ENCODE measurements around the gene FGFBP1.

FGFBP1 gene

GRCh38 chr4:15890246-15890829 is 48.2 kb downstream of the FGFBP1 start:
- H3K27me3 ChIP-seq (ENCODE audit: insufficient read depth, low read depth): no peaks in the 10 kb centered on the region
- H3K79me2 ChIP-seq (ENCODE audit: insufficient read depth, low read depth): no peaks in the 10 kb centered on the region
- peaks cover 15% of the 10 kb centered on the region for H3K4me1 ChIP-seq (ENCODE audit: low read depth, poor library complexity, severe bottlenecking)
- no peak overlapping the region for H2AFZ ChIP-seq (ENCODE audit: low read depth)
- no peaks in the 10 kb centered on the region for H4K20me1 ChIP-seq (ENCODE audit: insufficient read depth)
- H3K36me3 ChIP-seq (ENCODE audit: insufficient read depth): no peaks in the 10 kb centered on the region
- TF ChIP-seq CTCF (conservative IDR thresholded peaks at IDR 0.05; ENCODE audit: low read depth, low read length): no peak
- no peak overlapping the region for H3K27ac ChIP-seq
- no peak overlapping the region for H3K4me2 ChIP-seq
- H3K4me3 ChIP-seq (IDR thresholded peaks at IDR 0.05; ENCODE audit: insufficient read depth, low read depth, low read length): no peak overlapping the region
- no peak overlapping the region for H3K9ac ChIP-seq

DNA sequence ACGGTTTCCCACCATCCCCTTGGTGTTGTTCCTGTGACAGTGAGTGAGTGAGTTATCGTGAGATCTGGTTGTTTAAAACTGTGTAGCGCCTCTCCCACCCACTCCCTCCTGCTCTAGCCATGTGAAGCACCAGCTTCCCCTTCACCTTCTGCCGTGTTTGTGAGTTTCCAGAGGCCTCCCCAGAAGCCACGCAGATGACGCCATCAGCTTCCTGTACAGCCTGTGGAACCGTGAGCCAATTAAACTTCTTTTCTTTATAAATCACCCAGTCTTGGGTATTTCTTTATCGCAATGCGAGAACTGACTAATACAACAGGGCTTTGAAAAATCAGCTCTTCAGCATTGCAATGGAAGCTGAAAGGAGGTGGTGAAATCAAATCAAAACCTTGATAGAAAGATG is 50.0 kb downstream of the FGFBP1 start:
- Histone ChIP-seq H4K20me1 (ENCODE audit: insufficient read depth) (no peaks in the 10 kb centered on the region), H3K9ac (no peak overlapping the region), H3K27ac (no peak overlapping the region), H3K4me3 (IDR thresholded peaks at IDR 0.05; ENCODE audit: insufficient read depth, low read depth, low read length) (no peak overlapping the region), H3K4me1 (ENCODE audit: low read depth, poor library complexity, severe bottlenecking) (peaks cover 15% of the 10 kb centered on the region), H3K36me3 (ENCODE audit: insufficient read depth) (no peaks in the 10 kb centered on the region), H2AFZ (ENCODE audit: low read depth) (no peak overlapping the region), H3K4me2 (no peak overlapping the region), H3K79me2 (ENCODE audit: insufficient read depth, low read depth) (no peaks in the 10 kb centered on the region), H3K27me3 (ENCODE audit: insufficient read depth, low read depth) (no peaks in the 10 kb centered on the region)
- no peak for TF ChIP-seq CTCF (conservative IDR thresholded peaks at IDR 0.05; ENCODE audit: low read depth, low read length)
